ENCODE measurements around the gene RBM18.

Gene RBM18

GRCh38 chr9:122220673-122221182, 43.9 kb downstream of the RBM18 start:
- DNase-seq, result no peak

GRCh38 chr9:122219856-122220672, 44.6 kb downstream of the RBM18 start:
- no peak for DNase-seq

GRCh38 chr9:122218935-122219855, 45.4 kb downstream of the RBM18 start:
- no peak for DNase-seq

- no peak for DNase-seq
Observed at GRCh38 chr9:122218071-122218934, 46.3 kb downstream of the RBM18 start.

GRCh38 chr9:122217640-122218039, 47.0 kb downstream of the RBM18 start:
- no peak for DNase-seq

GRCh38 chr9:122216798-122217418, 47.7 kb downstream of the RBM18 start:
- no peak for DNase-seq

GRCh38 chr9:122216138-122216797, 48.4 kb downstream of the RBM18 start:
- DNase-seq, result no peak

- DNase-seq, result no peak
Observed at GRCh38 chr9:122215663-122216062, 49.0 kb downstream of the RBM18 start.

GRCh38 chr9:122214507-122214906, 50.1 kb downstream of the RBM18 start:
- DNase-seq, result no peak

GRCh38 chr9:122213589-122214413, 50.8 kb downstream of the RBM18 start:
- peak; percentile 59 for DNase-seq

GRCh38 chr9:122213102-122213588, 51.5 kb downstream of the RBM18 start:
- no peak for DNase-seq

- DNase-seq, result no peak
Observed at GRCh38 chr9:122212473-122213004, 52.1 kb downstream of the RBM18 start.

- DNase-seq, result no peak
Observed at GRCh38 chr9:122209451-122209850, 55.2 kb downstream of the RBM18 start.

GRCh38 chr9:122207096-122207495, 57.5 kb downstream of the RBM18 start:
- DNase-seq, result no peak

- DNase-seq, result no peak
Observed at GRCh38 chr9:122206118-122207046, 58.3 kb downstream of the RBM18 start.

GRCh38 chr9:122205176-122205575, 59.5 kb downstream of the RBM18 start:
- DNase-seq, result no peak

- DNase-seq, result no peak
Observed at GRCh38 chr9:122204491-122204890, 60.1 kb downstream of the RBM18 start.

- DNase-seq, result no peak
Observed at GRCh38 chr9:122204055-122204454, 60.6 kb downstream of the RBM18 start.

- no peak for DNase-seq
Observed at GRCh38 chr9:122202111-122202510, 62.5 kb downstream of the RBM18 start.

All from CD4-positive, alpha-beta T cell treated with Interleukin-15 for 1 hour (primary cell).